GM19035 (cell line): ENCODE data around the gene MAP4K4.
"Not testable (repeated sequence)": the region's sequence is repeated elsewhere in the genome, so short reads cannot be mapped to it uniquely, and the experiment has no call there.

Experiments used
- ATAC-seq: cut with Tn5 transposase; IDR thresholded peaks from one replicate; pipeline ENCODE4 v1.9.1; 2021; ENCODE audit not compliant: unreplicated experiment

MAP4K4 gene

GRCh38 chr2:101766337-101766736 lies 68.8 kb downstream of the MAP4K4 start:
- no peak for ATAC-seq

- no peak for ATAC-seq
Observed at GRCh38 chr2:101766871-101767739, 69.6 kb downstream of the MAP4K4 start.

GRCh38 chr2:101768556-101769220 lies 71.2 kb downstream of the MAP4K4 start:
- ATAC-seq, result no peak

DNA sequence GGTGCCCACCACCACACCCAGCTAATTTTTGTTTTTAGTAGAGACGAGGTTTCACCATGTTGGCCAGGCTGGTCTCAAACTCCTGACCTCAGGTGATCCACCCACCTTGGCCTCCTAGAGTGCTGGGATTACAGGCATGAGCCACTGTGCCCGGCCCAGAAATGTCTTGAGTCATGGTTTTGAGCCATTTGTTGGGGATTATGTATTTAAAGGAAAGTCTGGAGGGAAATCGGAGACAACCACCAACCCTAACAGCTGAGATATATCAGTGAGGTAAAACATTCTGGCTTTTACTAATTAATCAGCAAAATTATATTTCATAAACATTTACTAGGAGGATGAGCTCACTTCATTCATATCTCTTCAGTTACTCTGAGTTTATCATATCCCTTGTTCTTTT lies 72.2 kb downstream of the MAP4K4 start:
- not testable (repeated sequence) for ATAC-seq

GRCh38 chr2:101770726-101771125 lies 73.2 kb downstream of the MAP4K4 start:
- ATAC-seq, result peak; percentile 75

GRCh38 chr2:101771227-101771902 lies 73.9 kb downstream of the MAP4K4 start:
- ATAC-seq, result no peak

DNA sequence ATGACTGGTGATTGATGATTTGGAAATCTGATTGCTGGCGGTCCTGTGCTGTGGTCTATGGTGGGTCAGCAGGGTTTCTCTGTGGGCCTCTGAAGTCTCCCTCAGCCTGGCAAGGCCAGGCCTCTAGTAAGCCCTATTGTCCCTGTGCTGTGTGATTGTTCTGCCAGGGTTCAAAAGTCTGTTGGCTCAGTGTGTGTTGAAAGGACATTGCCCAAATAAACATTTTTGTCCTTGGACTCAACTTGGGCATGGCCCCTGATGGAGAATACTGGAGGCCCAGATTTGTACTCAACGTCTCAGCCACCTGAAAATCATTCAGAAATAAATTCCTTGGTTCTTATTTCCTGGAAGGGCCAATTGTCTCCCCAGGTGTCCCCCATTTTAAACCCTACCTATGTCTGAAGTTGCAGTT lies 74.4 kb downstream of the MAP4K4 start:
- ATAC-seq, result no peak

DNA sequence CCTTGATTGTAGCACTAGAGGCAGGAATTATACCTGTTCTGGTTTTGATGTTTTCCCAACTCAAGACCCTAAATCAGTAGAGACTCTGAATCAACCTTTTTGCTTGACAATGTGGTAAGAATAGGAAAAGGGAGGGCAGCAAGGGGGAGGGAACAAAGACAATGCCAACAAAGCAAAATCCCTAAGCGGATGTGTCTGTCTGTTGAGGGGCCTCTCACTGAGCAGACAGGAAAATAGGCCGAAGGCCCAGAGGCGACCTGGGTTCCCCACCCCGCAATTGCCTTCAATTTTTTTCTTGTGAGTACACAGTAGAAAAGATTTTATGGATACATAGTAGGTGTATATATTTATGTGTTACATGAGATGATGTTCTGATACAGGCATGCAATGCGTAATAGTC lies 75.6 kb downstream of the MAP4K4 start:
- no peak for ATAC-seq

- ATAC-seq, result not testable (repeated sequence)
Observed at GRCh38 chr2:101773961-101774360, 76.5 kb downstream of the MAP4K4 start.

DNA sequence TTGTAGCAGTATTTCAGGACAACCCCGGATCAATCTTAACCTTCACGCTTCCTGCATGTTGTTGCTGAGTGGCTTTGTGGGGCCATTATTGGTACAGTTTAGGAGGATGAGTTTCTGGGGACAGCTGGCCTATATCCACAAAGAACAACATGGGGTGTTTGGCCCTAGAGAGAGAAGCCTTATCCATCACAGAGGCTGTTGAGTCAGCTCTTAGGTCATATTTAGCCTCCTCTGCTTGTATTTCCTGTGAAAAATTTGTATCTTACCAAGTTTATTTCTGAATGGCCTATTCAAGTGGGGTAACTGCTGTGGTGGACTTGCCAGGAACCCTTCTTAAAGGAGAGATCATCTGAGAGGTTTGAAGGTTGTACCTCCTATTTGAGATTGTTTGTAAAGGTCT lies 77.6 kb downstream of the MAP4K4 start:
- no peak for ATAC-seq

DNA sequence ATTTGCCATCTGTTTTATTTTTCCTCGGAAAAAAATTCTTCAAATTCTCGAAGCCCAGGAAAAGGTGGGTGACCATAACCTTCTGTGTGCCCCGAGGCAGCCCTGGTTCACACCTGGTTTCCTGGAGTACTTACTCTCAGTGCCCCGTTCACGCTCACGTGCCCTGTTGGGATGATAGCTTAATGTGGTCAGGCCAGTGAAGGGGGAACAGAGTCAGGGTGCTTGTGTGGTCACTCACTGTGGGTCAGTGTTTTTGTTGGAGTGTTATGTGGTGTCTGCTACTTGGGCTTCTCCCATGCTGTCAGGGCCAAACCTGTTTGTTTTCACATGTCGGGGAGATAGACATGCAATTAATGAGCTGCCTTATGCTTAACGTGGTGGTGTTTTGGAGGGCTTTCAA lies 78.1 kb downstream of the MAP4K4 start:
- no peak for ATAC-seq

GRCh38 chr2:101776172-101777043 lies 78.9 kb downstream of the MAP4K4 start:
- ATAC-seq, result no peak

- ATAC-seq, result no peak
Observed at GRCh38 chr2:101777337-101777736, 79.8 kb downstream of the MAP4K4 start.

DNA sequence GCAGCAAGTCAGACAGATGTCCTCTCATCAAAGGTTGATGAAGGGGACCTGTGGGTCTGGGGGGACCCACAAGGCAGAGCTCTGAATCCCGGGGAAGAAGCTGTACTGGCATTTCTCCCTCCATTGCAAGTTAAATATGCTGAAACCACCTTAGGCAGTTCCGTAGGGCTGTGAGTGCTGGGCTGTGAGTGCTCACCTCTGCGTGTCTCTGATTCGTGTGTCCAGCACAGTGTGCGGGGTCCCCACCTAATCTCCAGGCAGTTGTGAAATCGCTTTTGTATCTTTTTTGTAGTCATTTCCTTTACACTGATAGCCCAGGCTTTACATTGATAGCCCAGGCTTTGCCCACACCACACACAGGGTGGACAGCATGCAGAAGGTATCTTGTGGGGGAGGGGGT lies 80.6 kb downstream of the MAP4K4 start:
- ATAC-seq, result no peak

GRCh38 chr2:101779190-101779589 lies 81.7 kb downstream of the MAP4K4 start:
- no peak for ATAC-seq

- ATAC-seq, result no peak
Observed at GRCh38 chr2:101779656-101780055, 82.1 kb downstream of the MAP4K4 start.

DNA sequence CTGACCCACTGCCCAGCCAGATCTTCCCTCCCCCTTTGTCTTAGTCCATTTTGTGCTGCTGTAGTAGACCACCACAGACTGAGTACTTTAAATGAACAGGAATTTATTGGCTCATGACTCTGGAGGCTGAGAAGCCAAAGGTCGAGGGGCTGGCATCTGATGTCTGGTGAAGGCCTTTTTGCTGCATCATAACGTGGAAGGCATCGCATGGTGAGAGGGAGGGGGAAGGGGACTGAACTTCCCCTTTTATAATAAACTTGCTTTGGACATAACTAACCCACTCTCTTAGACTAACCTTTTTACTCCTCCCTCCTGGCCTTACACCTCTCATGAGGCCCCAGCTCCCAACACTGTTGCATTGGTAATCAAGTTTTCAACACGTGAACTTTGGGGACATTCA lies 83.8 kb downstream of the MAP4K4 start:
- no peak for ATAC-seq

GRCh38 chr2:101781791-101782426 lies 84.4 kb downstream of the MAP4K4 start:
- ATAC-seq, result no peak

DNA sequence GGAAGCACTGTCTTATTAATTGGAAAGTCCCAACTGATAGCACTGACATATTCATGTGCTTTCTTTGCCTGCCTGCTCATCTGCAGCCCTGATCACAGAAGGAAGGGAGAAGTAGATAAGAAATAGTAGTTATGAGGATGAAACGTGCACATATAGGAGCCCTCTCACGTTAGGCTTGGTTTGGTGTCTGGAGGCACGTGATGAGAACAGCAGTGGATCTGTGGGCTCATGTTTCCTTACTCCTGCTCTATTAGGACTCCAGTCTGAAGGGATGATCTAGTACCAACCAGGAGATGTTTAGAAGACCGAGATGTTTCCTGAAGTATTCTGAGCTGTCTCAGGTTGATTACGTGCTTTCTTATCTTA lies 84.9 kb downstream of the MAP4K4 start:
- ATAC-seq, result no peak

- no peak for ATAC-seq
Observed at GRCh38 chr2:101787097-101787496, 89.6 kb downstream of the MAP4K4 start.
